K562 (cell line): ENCODE measurements around the gene PIK3CB. TPM values are rescaled to one million over a fixed set of nuclear protein-coding genes. Genes with fewer than 3 reads are reported as not detected.

ENCODE experiments used
- ATAC-seq: fragments of 200-7000 bp; cut with Tn5 transposase; 3 replicates; pipeline ENCODE4 v1.9.1; 2020; ENCODE audit warnings: moderate library complexity
- BruUV-seq: library from RNA; stranded (reverse); fragments of 400-500 nt; replicated peaks from 2 replicates; lab custom pipeline; 2021; lab: Mats Ljungman, UMichigan
- CTCF ChIA-PET: fragments of 300-600 bp; formaldehyde crosslinking; extraction: SDS; loops from one replicate; lab custom pipeline; 2021; ENCODE audit warnings: low intra/inter-chr PET ratio; lab: Yijun Ruan, JAX
- POLR2A ChIA-PET: fragments of 300-600, 350-650 bp; sonication (Branson Sonifier 250); formaldehyde crosslinking; extraction: SDS; loops from one replicate; lab custom pipeline; 2021; ENCODE audit warnings: antibody characterized with exemption, inconsistent platforms; lab: Yijun Ruan, JAX
- DNase-seq, 4 experiments: peaks; one replicate each; pipeline versions ENCODE4 v3.0.0 to v3.0.0-alpha.2; 2011 to 2018; ENCODE audit warnings: low spot score in 3 of 4, mixed read lengths in 3 of 4; ENCODE audit errors: extremely low read depth in 1 of 4
- FAIRE-seq: peaks from 2 replicates; lab custom pipeline; 2011; peaks lifted over from hg19 to GRCh38; lab: Jason Lieb, UNC
- H2AFZ ChIP-seq: 2 replicates; pipeline ENCODE4 v1.6.0; 2011; ENCODE audit warnings: low read depth, low read length, control low read depth, inconsistent platforms
- H3K27ac ChIP-seq: fragments of 200-600 bp; 3 replicates; pipeline ENCODE4 v1.8.0; 2011; ENCODE audit warnings: low read depth, mild to moderate bottlenecking, control low read depth, inconsistent platforms, low read length, moderate library complexity, mixed read lengths; ENCODE audit errors: extremely low read depth
- H3K27me3 ChIP-seq, 2 experiments: fragments of 300-600 bp in 1 of 2; 2 replicates in 1 of 2; 3 replicates in 1 of 2; pipeline versions ENCODE4 v1.6.0 to v1.8.0; 2011; ENCODE audit warnings: inconsistent platforms in 2 of 2, low read length in 2 of 2, mild to moderate bottlenecking in 1 of 2, mixed read lengths in 1 of 2, moderate library complexity in 1 of 2; ENCODE audit not compliant: control insufficient read depth in 2 of 2, insufficient read depth in 2 of 2
- H3K36me3 ChIP-seq: fragments of 300-600 bp; 3 replicates; pipeline ENCODE4 v1.8.0; 2011; ENCODE audit warnings: mild to moderate bottlenecking, low read length, inconsistent platforms; ENCODE audit not compliant: control insufficient read depth, insufficient read depth
- H3K4me1 ChIP-seq, 2 experiments: fragments of 200-600 bp in 1 of 2; replicated peaks in 1 of 2; 2 replicates in 1 of 2; 3 replicates in 1 of 2; pipeline versions ENCODE4 v1.5.1 to v1.8.0; 2011; ENCODE audit warnings: inconsistent platforms in 2 of 2, low read length in 2 of 2, mild to moderate bottlenecking in 1 of 2, mixed read lengths in 1 of 2, moderate library complexity in 1 of 2; ENCODE audit not compliant: control insufficient read depth in 2 of 2, insufficient read depth in 2 of 2
- H3K4me2 ChIP-seq: 2 replicates; pipeline ENCODE4 v1.6.1; 2011; ENCODE audit warnings: low read length, control low read depth, inconsistent platforms, mixed read lengths; ENCODE audit not compliant: insufficient read depth
- H3K4me3 ChIP-seq: fragments of 200-600 bp; sonication (generic), shearing (Covaris generic); 2 replicates; pipeline ENCODE4 v1.5.1; 2016; ENCODE audit warnings: control low read depth, inconsistent platforms
- H3K79me2 ChIP-seq: fragments of 200-600 bp; 3 replicates; pipeline ENCODE4 v1.8.0; 2011; ENCODE audit warnings: low read length, inconsistent platforms; ENCODE audit not compliant: control insufficient read depth, insufficient read depth
- H3K9ac ChIP-seq, 2 experiments: 2 replicates each; pipeline versions ENCODE4 v1.6.0 to v1.6.1; 2011; ENCODE audit warnings: low read depth in 2 of 2, low read length in 2 of 2, control low read depth in 1 of 2, inconsistent platforms in 1 of 2, mild to moderate bottlenecking in 1 of 2, mixed read lengths in 1 of 2; ENCODE audit not compliant: insufficient read depth in 1 of 2
- H3K9me1 ChIP-seq: one replicate; pipeline ENCODE4 v1.6.0; 2011; ENCODE audit warnings: inconsistent platforms, mild to moderate bottlenecking, low read length, moderate library complexity; ENCODE audit not compliant: control insufficient read depth, insufficient read depth
- H3K9me3 ChIP-seq: replicated peaks from 2 replicates; pipeline ENCODE4 v1.5.1; 2011; ENCODE audit warnings: low read depth, low read length, inconsistent platforms; ENCODE audit not compliant: control insufficient read depth, insufficient read depth
- H4K20me1 ChIP-seq: replicated peaks from 2 replicates; pipeline ENCODE4 v1.6.1; 2011; ENCODE audit warnings: low read length, inconsistent platforms, mixed read lengths; ENCODE audit not compliant: control insufficient read depth, insufficient read depth
- ARHGAP35 ChIP-seq: fragments of 450-650 bp; IDR thresholded peaks from 2 replicates; pipeline ENCODE4 v1.6.1; 2018; ENCODE audit not compliant: partially characterized antibody
- ARID1B ChIP-seq: fragments of 450-650 bp; IDR thresholded peaks from 2 replicates; pipeline ENCODE4 v1.6.1; 2016; ENCODE audit warnings: antibody characterized with exemption, mild to moderate bottlenecking, inconsistent platforms
- ARID2 ChIP-seq: fragments of 450-650 bp; IDR thresholded peaks from 2 replicates; pipeline ENCODE4 v1.6.1; 2017; ENCODE audit warnings: antibody characterized with exemption, mild to moderate bottlenecking
- BDP1 ChIP-seq: IDR thresholded peaks from 3 replicates; pipeline ENCODE4 v1.6.1; 2011; ENCODE audit not compliant: insufficient read length, insufficient read depth
- CHD1 ChIP-seq: fragments of 200-600 bp; sonication (generic); IDR thresholded peaks from one replicate; pipeline ENCODE4 v1.6.1; 2012; ENCODE audit warnings: mild to moderate bottlenecking, moderate library complexity, low read length, inconsistent platforms
- COPS2 ChIP-seq: fragments of 450-650 bp; conservative IDR thresholded peaks from 2 replicates; pipeline ENCODE4 v1.6.1; 2016; ENCODE audit warnings: mild to moderate bottlenecking, moderate library complexity
- CREB3 ChIP-seq: fragments of 450-650 bp; conservative IDR thresholded peaks from 2 replicates; pipeline ENCODE4 v1.6.1; 2016; ENCODE audit warnings: missing genetic modification characterization, low read depth, mild to moderate bottlenecking, missing compliant biosample characterization, moderate library complexity
- CTBP1 ChIP-seq: fragments of 450-650 bp; IDR thresholded peaks from 2 replicates; pipeline ENCODE4 v1.6.1; 2016; ENCODE audit warnings: borderline replicate concordance
- ELK1 ChIP-seq: sonication (generic); formaldehyde crosslinking; IDR thresholded peaks from 2 replicates; pipeline ENCODE4 v1.8.1; 2022; ENCODE audit warnings: missing genetic modification reagents
- IRF1 ChIP-seq: sonication (generic); formaldehyde crosslinking; IDR thresholded peaks from 2 replicates; pipeline ENCODE4 v1.8.0; 2022; ENCODE audit warnings: missing genetic modification reagents, mild to moderate bottlenecking, borderline replicate concordance
- PBX2 ChIP-seq, 2 experiments: IDR thresholded peaks in 1 of 2; conservative IDR thresholded peaks in 1 of 2; 2 replicates each; pipeline ENCODE4 v1.6.1; 2016; ENCODE audit warnings: low read depth in 2 of 2, mild to moderate bottlenecking in 1 of 2, missing compliant biosample characterization in 1 of 2, missing genetic modification characterization in 1 of 2, moderate library complexity in 1 of 2
- RBFOX2 ChIP-seq: fragments of 200-400 bp; formaldehyde crosslinking; IDR thresholded peaks from 2 replicates; pipeline ENCODE4 v1.6.1; 2017; ENCODE audit warnings: low read depth, mild to moderate bottlenecking, low read length, moderate library complexity
- TOE1 ChIP-seq, 2 experiments: fragments of 450-650 bp in 1 of 2; sonication (generic) in 1 of 2; formaldehyde crosslinking in 1 of 2; IDR thresholded peaks; 2 replicates each; pipeline versions ENCODE4 v1.7.1 to v1.8.0; 2016 to 2022; ENCODE audit warnings: borderline replicate concordance in 2 of 2, mild to moderate bottlenecking in 2 of 2, antibody characterized with exemption in 1 of 2, inconsistent platforms in 1 of 2, low read depth in 1 of 2, missing genetic modification reagents in 1 of 2, moderate library complexity in 1 of 2
- ZFPM2 ChIP-seq: fragments of 250-450 bp; sonication (Bioruptor Pico); IDR thresholded peaks from 2 replicates; pipeline ENCODE4 v1.5.1; 2022; ENCODE audit warnings: mild to moderate bottlenecking
- ZNF655 ChIP-seq: fragments of 250-450 bp; sonication (Bioruptor Pico); IDR thresholded peaks from 2 replicates; pipeline ENCODE4 v1.5.0; 2021
- WGBS: fragments of 100-300 bp; shearing (Covaris generic); methylation state at CpG from one replicate; pipeline ENCODE4 v1.1.6; 2016; ENCODE audit warnings: low coverage, mixed read lengths; ENCODE audit not compliant: insufficient coverage; ENCODE audit errors: missing lambda C conversion rate; 5-methylcytosine and 5-hydroxymethylcytosine counted together
- in situ Hi-C: fragments of 300-500 bp; cut with MboI; formaldehyde crosslinking; loops from 4 replicates; pipeline ENCODE4 v1.15.0; 2018; ENCODE audit warnings: inconsistent platforms, mixed read lengths
- intact Hi-C: fragments of 100-400 bp; cut with micrococcal nuclease; formaldehyde crosslinking; loops from 2 replicates; pipeline ENCODE4 v1.14.2; 2022
- polyA plus RNA-seq, 8 experiments: library from polyadenylated mRNA; depleted of rRNA in 4 of 8; stranded (reverse) in 5 of 8; unstranded in 3 of 8; fragments of >200 nt; fragmentation: Nextera tagmentation in 2 of 8; fragmentation: Illumina TruSeq in 1 of 8; extraction: Ambion mirVana in 2 of 8; extraction: Trizol in 1 of 8; gene quantifications; 2 replicates each; pipeline versions ENCODE4 v1.2.1 to v1.2.3, GENCODE V29; 2011 to 2014; ENCODE audit warnings: inconsistent platforms in 1 of 8, missing spikeins in 1 of 8
- total RNA-seq, 7 experiments: library from RNA; depleted of rRNA in 6 of 7; stranded (reverse); fragments of >200 nt in 6 of 7; fragmentation: Illumina TruSeq in 2 of 7; extraction: Trizol in 2 of 7; gene quantifications; 2 replicates each; pipeline versions ENCODE4 v1.2.1 to v1.2.3, GENCODE V29; 2011 to 2021; ENCODE audit warnings: low replicate concordance in 1 of 7

The PIK3CB gene
- total and polyA plus RNA-seq, 9 of the 15 experiments (the other 6 are each of a cell fraction or from before 2014, with no cell fraction given): 15.3 to 62.6 (median 28.3) TPM

GRCh38 chr3:138863776-138864113 lies 29.0 kb upstream of the PIK3CB start:
- Histone ChIP-seq H2AFZ (peak overlapping the region; percentile 96), H3K4me1 (peaks cover 20 to 31% of the 10 kb centered on the region in 2 experiments; a peak in 4 of 5 replicates), H3K4me3 (no peak overlapping the region), H4K20me1 (no peaks in the 10 kb centered on the region), H3K9ac (peak overlapping the region in 1 of 2 experiments; percentile 65; a peak in 2 of 4 replicates), H3K4me2 (peak overlapping the region; percentile 76), H3K9me1 (no peaks in the 10 kb centered on the region), H3K79me2 (no peaks in the 10 kb centered on the region), H3K36me3 (no peaks in the 10 kb centered on the region), H3K27me3 (no peaks in the 10 kb centered on the region), H3K9me3 (no peaks in the 10 kb centered on the region), H3K27ac (peak overlapping the region; percentile 75)
- no peak for DNase-seq
- in situ Hi-C loops (no loop called here), intact Hi-C loops (loop anchor here (1.0 to 2.0 kb wide), 2 partner anchors 12 to 29 kb away; partner anchors contain the start of gene PIK3CB)
- peak; percentile 42 for ATAC-seq
- 45% methylated on average over 4 of the region's 4 CpGs for WGBS
- FAIRE-seq: no peak
- CTCF ChIA-PET: no interaction called here
- BruUV-seq: TSS peak; percentile 97
- POLR2A ChIA-PET: interaction anchor here (0.5 to 2.4 kb wide), 8 partner anchors 11 to 95 kb away, joined by 3 to 17 read pairs (median 4); partner anchors contain the start of gene PIK3CB
- TF ChIP-seq ZNF655 (CRISPR knock-in tag) (no peak), CHD1 (no peak), COPS2 (no peak), BDP1 (no peak), CREB3 (no peak; the same call in 1 of the 2 replicates), TOE1 (IDR thresholded peaks at IDR 0.05; ENCODE audit: borderline replicate concordance) (no peak), TOE1 (CRISPR knock-in tag; IDR thresholded peaks at IDR 0.05; ENCODE audit: borderline replicate concordance, low read depth) (0 out of 2 replicates have a peak, but pooled peaks have one; percentile 51), ARHGAP35 (no peak), ZFPM2 (CRISPR knock-in tag) (no peak), RBFOX2 (0 out of 2 replicates have a peak, but pooled peaks have one; percentile 13), ARID1B (no peak), PBX2 (CRISPR knock-in tag; IDR thresholded peaks at IDR 0.05; ENCODE audit: low read depth) (no peak), PBX2 (tag; conservative IDR thresholded peaks at IDR 0.05; ENCODE audit: low read depth) (no peak), CTBP1 (no peak), ELK1 (no peak), ARID2 (no peak), IRF1 (CRISPR knock-in tag) (no peak)
